GM10266 (cell line): ENCODE data around the gene PCNT.

Experiments
- DNase-seq: peaks from one replicate; pipeline ENCODE4 v3.0.0; 2012; ENCODE audit errors: extremely low spot score
- CTCF ChIP-seq: IDR thresholded peaks from 2 replicates; pipeline ENCODE4 v1.5.1; 2012; ENCODE audit warnings: mild to moderate bottlenecking, low read depth; ENCODE audit not compliant: control insufficient read depth, insufficient read depth; ENCODE audit errors: missing control alignments

Gene PCNT

GRCh38 chr21:46329796-46330195, 5.8 kb downstream of the PCNT start:
- no peak for TF ChIP-seq CTCF
- no peak for DNase-seq

- TF ChIP-seq CTCF, result no peak
- no peak for DNase-seq
Measured at GRCh38 chr21:46334351-46335140, 10.6 kb downstream of the PCNT start.

- TF ChIP-seq CTCF, result no peak
- DNase-seq, result no peak
Measured at GRCh38 chr21:46336603-46337002, 12.6 kb downstream of the PCNT start.

- DNase-seq, result no peak
- no peak for TF ChIP-seq CTCF
Measured at GRCh38 chr21:46340998-46341397, 17.0 kb downstream of the PCNT start.

GRCh38 chr21:46344219-46344915, 20.4 kb downstream of the PCNT start:
- DNase-seq, result no peak
- no peak for TF ChIP-seq CTCF

GRCh38 chr21:46345861-46346260, 21.9 kb downstream of the PCNT start:
- TF ChIP-seq CTCF, result no peak
- no peak for DNase-seq
